Measurements from ENCODE around the gene USP13.
"Not testable (repeated sequence)": the region's sequence is repeated elsewhere in the genome, so short reads cannot be mapped to it uniquely, and the experiment has no call there.

The USP13 gene

GRCh38 chr3:179630753-179631451 is 21.9 kb upstream of the USP13 start:
- Mint-ChIP-seq H3K4me1 (ENCODE audit: low read depth) (no peaks in the 10 kb centered on the region), H3K27ac (no peak overlapping the region), H3K36me3 (ENCODE audit: low read depth) (peaks cover 3% of the 10 kb centered on the region), H3K4me3 (no peak overlapping the region), H3K9me3 (no peaks in the 10 kb centered on the region), H3K27me3 (ENCODE audit: low read depth) (no peaks in the 10 kb centered on the region)
- no peak for DNase-seq (ENCODE audit: low spot score)

GRCh38 chr3:179640469-179640868 is 12.4 kb upstream of the USP13 start:
- no peak for DNase-seq (ENCODE audit: low spot score)
- Mint-ChIP-seq H3K4me1 (ENCODE audit: low read depth) (peaks cover 7% of the 10 kb centered on the region), H3K27ac (no peak overlapping the region), H3K9me3 (no peaks in the 10 kb centered on the region), H3K4me3 (no peak overlapping the region), H3K36me3 (ENCODE audit: low read depth) (no peaks in the 10 kb centered on the region), H3K27me3 (ENCODE audit: low read depth) (no peaks in the 10 kb centered on the region)

- H3K4me3 Mint-ChIP-seq = no peak overlapping the region
- H3K36me3 Mint-ChIP-seq (ENCODE audit: low read depth) = no peaks in the 10 kb centered on the region
- no peak for DNase-seq (ENCODE audit: low spot score)
- no peaks in the 10 kb centered on the region for H3K9me3 Mint-ChIP-seq
- H3K27ac Mint-ChIP-seq = no peak overlapping the region
- H3K27me3 Mint-ChIP-seq (ENCODE audit: low read depth) = no peaks in the 10 kb centered on the region
- H3K4me1 Mint-ChIP-seq (ENCODE audit: low read depth) = peaks cover 7% of the 10 kb centered on the region
These were observed 10.0 kb upstream of the USP13 start for GRCh38 chr3:179642871-179643270.

- not testable (repeated sequence) for DNase-seq (ENCODE audit: low spot score); H3K4me3 Mint-ChIP-seq; H3K27me3 Mint-ChIP-seq (ENCODE audit: low read depth); H3K36me3 Mint-ChIP-seq (ENCODE audit: low read depth); H3K9me3 Mint-ChIP-seq; H3K27ac Mint-ChIP-seq; H3K4me1 Mint-ChIP-seq (ENCODE audit: low read depth)
These were observed 9.0 kb upstream of the USP13 start for GRCh38 chr3:179643837-179644236.

- no peak overlapping the region for H3K27ac Mint-ChIP-seq
- H3K36me3 Mint-ChIP-seq (ENCODE audit: low read depth) = no peaks in the 10 kb centered on the region
- no peak for DNase-seq (ENCODE audit: low spot score)
- no peaks in the 10 kb centered on the region for H3K27me3 Mint-ChIP-seq (ENCODE audit: low read depth)
- no peak overlapping the region for H3K4me3 Mint-ChIP-seq
- H3K4me1 Mint-ChIP-seq (ENCODE audit: low read depth) = peaks cover 7% of the 10 kb centered on the region
- H3K9me3 Mint-ChIP-seq = no peaks in the 10 kb centered on the region
These were observed 6.7 kb upstream of the USP13 start for GRCh38 chr3:179646177-179646576.

DNA sequence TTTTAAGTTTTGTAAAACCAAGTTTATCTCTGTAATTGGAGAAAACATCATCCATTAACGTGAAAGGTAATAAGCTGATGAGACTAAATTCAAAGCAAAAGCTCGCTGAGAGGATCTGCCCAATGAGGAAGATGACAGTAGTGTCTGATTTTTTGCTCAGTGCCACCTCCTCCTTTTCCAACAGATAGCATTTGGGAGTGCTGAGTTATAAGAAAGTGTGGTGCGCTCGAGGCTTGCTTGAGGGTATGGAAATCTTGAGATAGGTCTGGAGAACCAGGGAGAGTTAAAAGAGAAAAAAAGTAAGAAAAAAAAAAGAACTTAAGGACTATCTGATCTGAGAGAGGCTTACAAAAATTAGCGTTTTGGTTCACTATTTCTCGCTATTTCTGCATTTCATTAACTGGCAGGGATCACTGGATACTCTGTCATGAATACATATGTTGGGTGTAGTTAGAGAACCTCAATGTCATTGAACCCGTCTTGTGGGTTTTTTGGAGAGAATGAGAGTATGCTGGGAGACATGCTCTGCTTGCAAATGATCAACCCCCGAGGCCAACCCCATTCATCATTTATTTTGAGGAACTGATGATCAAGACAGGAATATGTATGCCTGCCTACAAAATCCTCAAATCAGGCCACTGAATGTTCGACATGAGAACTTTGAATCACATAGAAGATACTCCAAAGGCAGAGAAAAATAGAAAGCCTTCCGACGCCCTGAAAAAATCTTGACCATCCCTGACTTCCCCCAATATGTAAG is 973 bp upstream of the USP13 start:
- DNase-seq (ENCODE audit: low spot score) = no peak
- Mint-ChIP-seq H3K9me3 (no peaks in the 10 kb centered on the region), H3K27me3 (ENCODE audit: low read depth) (peaks cover 9% of the 10 kb centered on the region), H3K4me3 (peak overlapping the region; percentile 77), H3K4me1 (ENCODE audit: low read depth) (peaks cover 23% of the 10 kb centered on the region), H3K27ac (peak overlapping the region; percentile 22), H3K36me3 (ENCODE audit: low read depth) (peaks cover 19% of the 10 kb centered on the region)

- H3K4me1 Mint-ChIP-seq (ENCODE audit: low read depth) = peaks cover 23% of the 10 kb centered on the region
- H3K27ac Mint-ChIP-seq = peak overlapping the region; percentile 90
- peaks cover 9% of the 10 kb centered on the region for H3K27me3 Mint-ChIP-seq (ENCODE audit: low read depth)
- peaks cover 19% of the 10 kb centered on the region for H3K36me3 Mint-ChIP-seq (ENCODE audit: low read depth)
- H3K9me3 Mint-ChIP-seq = no peaks in the 10 kb centered on the region
- H3K4me3 Mint-ChIP-seq = peak overlapping the region; percentile 98
- DNase-seq (ENCODE audit: low spot score) = peak; percentile 54
These were observed 407 bp downstream of the USP13 start for GRCh38 chr3:179653096-179653797.

DNA sequence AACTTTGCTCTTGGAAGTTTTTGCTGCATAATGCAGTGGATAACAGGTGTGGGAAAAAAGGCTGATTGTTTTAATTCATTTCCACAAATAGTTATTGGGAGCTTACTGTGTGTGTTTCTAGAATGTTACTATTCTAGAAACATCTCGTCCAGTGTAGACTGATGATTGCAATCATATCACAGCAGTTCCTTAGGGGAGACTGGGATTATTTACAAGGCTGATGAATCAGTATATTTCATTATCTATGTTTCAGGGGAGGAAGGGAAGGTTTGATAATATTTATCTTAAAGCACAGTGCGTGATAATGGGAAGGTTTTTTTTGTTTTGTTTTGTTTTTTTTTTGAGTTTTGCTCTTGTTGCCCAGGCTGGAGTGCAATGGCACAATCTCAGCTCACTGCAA is 2.4 kb downstream of the USP13 start:
- peaks cover 19% of the 10 kb centered on the region for H3K36me3 Mint-ChIP-seq (ENCODE audit: low read depth)
- H3K4me3 Mint-ChIP-seq = peak overlapping the region; percentile 98
- peaks cover 25% of the 10 kb centered on the region for H3K4me1 Mint-ChIP-seq (ENCODE audit: low read depth)
- H3K9me3 Mint-ChIP-seq = no peaks in the 10 kb centered on the region
- peaks cover 9% of the 10 kb centered on the region for H3K27me3 Mint-ChIP-seq (ENCODE audit: low read depth)
- DNase-seq (ENCODE audit: low spot score) = no peak
- H3K27ac Mint-ChIP-seq = no peak overlapping the region

- H3K36me3 Mint-ChIP-seq (ENCODE audit: low read depth) = peaks cover 15% of the 10 kb centered on the region
- no peaks in the 10 kb centered on the region for H3K27me3 Mint-ChIP-seq (ENCODE audit: low read depth)
- no peak overlapping the region for H3K4me3 Mint-ChIP-seq
- H3K4me1 Mint-ChIP-seq (ENCODE audit: low read depth) = peaks cover 19% of the 10 kb centered on the region
- H3K9me3 Mint-ChIP-seq = no peaks in the 10 kb centered on the region
- H3K27ac Mint-ChIP-seq = no peak overlapping the region
- no peak for DNase-seq (ENCODE audit: low spot score)
These were observed 5.8 kb downstream of the USP13 start for GRCh38 chr3:179658606-179659005.

GRCh38 chr3:179660872-179661271 is 8.0 kb downstream of the USP13 start:
- Mint-ChIP-seq H3K9me3 (no peaks in the 10 kb centered on the region), H3K27me3 (ENCODE audit: low read depth) (no peaks in the 10 kb centered on the region), H3K4me1 (ENCODE audit: low read depth) (peaks cover 10% of the 10 kb centered on the region), H3K27ac (no peak overlapping the region), H3K4me3 (no peak overlapping the region), H3K36me3 (ENCODE audit: low read depth) (peaks cover 7% of the 10 kb centered on the region)
- DNase-seq (ENCODE audit: low spot score) = no peak

DNA sequence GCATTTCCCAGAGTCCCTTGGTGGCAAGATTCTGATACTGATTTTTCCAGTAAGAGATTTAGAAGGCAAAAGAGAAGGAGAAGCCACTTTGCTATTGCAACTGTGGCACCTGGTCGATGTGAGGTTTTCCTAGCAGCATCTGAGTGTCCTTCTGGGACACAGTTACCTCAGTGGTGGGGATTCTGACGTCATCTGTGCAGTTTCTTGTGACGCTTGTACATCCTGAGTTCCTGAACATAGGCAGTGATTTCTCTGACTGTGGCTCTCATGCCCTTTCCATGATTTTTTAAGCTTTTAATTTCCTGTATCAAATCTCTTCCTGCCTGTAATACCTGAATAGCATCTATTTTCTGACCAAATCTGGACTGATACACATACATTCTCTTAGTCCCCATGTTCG is 8.9 kb downstream of the USP13 start:
- no peaks in the 10 kb centered on the region for H3K9me3 Mint-ChIP-seq
- H3K4me3 Mint-ChIP-seq = no peak overlapping the region
- H3K27ac Mint-ChIP-seq = no peak overlapping the region
- no peak for DNase-seq (ENCODE audit: low spot score)
- peaks cover 8% of the 10 kb centered on the region for H3K4me1 Mint-ChIP-seq (ENCODE audit: low read depth)
- H3K36me3 Mint-ChIP-seq (ENCODE audit: low read depth) = no peaks in the 10 kb centered on the region
- no peaks in the 10 kb centered on the region for H3K27me3 Mint-ChIP-seq (ENCODE audit: low read depth)

DNA sequence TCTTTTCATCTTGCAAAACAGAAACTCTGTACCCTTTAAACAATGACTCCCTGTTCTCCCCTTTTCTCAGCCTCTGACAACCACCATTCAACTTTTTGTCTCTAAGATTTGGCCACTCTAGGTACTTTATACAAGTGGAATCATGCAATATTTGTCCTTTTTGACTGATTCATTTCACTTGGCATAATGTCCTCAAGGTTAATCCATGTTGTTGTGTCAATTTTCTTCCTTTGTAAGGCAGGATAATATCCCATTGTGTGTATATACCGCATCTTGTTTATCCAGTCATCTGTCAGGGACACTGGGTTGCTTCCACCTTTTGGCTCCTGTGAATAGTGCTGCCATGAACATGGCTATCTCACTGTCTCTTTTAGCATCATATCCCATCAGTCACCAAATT is 10.3 kb downstream of the USP13 start:
- Mint-ChIP-seq H3K27ac (no peak overlapping the region), H3K4me1 (ENCODE audit: low read depth) (peaks cover 8% of the 10 kb centered on the region), H3K27me3 (ENCODE audit: low read depth) (no peaks in the 10 kb centered on the region), H3K4me3 (no peak overlapping the region), H3K36me3 (ENCODE audit: low read depth) (no peaks in the 10 kb centered on the region), H3K9me3 (no peaks in the 10 kb centered on the region)
- no peak for DNase-seq (ENCODE audit: low spot score)

- Mint-ChIP-seq H3K36me3 (ENCODE audit: low read depth) (no peaks in the 10 kb centered on the region), H3K27me3 (ENCODE audit: low read depth) (no peaks in the 10 kb centered on the region), H3K9me3 (no peaks in the 10 kb centered on the region), H3K4me1 (ENCODE audit: low read depth) (peaks cover 2% of the 10 kb centered on the region), H3K4me3 (no peak overlapping the region), H3K27ac (no peak overlapping the region)
- no peak for DNase-seq (ENCODE audit: low spot score)
These were observed 13.2 kb downstream of the USP13 start for GRCh38 chr3:179666030-179666429.

DNA sequence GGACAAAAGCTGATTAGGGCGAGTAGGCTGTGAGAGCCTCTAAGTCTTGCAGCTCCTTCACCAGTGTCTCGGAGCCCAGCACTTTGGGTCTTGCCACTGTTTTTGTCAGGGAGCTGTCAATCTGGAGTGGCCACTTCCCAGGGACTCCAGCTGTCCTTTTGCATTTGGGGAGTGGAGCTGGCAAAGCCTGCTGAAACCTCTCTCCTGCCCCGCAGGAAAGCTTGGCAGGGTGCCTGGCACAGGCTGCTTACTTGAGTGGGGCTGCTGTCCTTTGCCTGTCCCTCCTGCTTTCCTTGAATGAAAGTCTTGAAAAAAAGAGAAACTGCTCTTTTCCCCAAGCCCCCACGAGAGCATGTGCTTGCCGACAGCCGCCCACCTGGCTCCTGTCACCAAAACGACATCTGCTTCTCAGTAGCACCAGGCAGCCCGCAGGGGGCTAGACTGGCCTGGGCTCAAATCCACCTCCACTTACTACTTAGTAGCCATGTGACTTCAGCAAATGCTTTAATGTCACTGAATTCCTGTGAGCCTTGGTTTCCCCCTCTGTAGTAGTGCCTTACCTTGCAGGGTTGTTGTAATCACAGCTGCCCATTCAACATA is 13.7 kb downstream of the USP13 start:
- Mint-ChIP-seq H3K4me3 (no peak overlapping the region), H3K36me3 (ENCODE audit: low read depth) (no peaks in the 10 kb centered on the region), H3K4me1 (ENCODE audit: low read depth) (peaks cover 2% of the 10 kb centered on the region), H3K9me3 (no peaks in the 10 kb centered on the region), H3K27me3 (ENCODE audit: low read depth) (no peaks in the 10 kb centered on the region), H3K27ac (no peak overlapping the region)
- DNase-seq (ENCODE audit: low spot score) = no peak

Data from T-helper 2 cell treated with Interferon-gamma antibody and Interleukin-4, amounts not matched to agents 5 μg/mL and 100 μg/mL, for 36 hours (primary cell).